Measurements from ENCODE around the gene CDC16.

CDC16 gene

GRCh38 chr13:114311387-114311786 lies 76.7 kb downstream of the CDC16 start:
- no peak overlapping the region for H3K4me3 ChIP-seq (ENCODE audit: low read depth, low read length)
- H3K36me3 ChIP-seq (ENCODE audit: control insufficient read depth in 2 of 2, insufficient read depth in 1 of 2, low read length in 2 of 2) = peaks cover 2 to 5% of the 10 kb centered on the region in 2 experiments; a peak in 2 of 3 replicates
- CTCF ChIA-PET = interaction anchor here (0.6 kb wide), 1 partner anchor 30 kb away, joined by 3 read pairs; the partner anchor contains the start of gene UPF3A
- no peaks in the 10 kb centered on the region for H3K9me3 ChIP-seq (ENCODE audit: control insufficient read depth, insufficient read depth, low read depth, low read length)
- no peaks in the 10 kb centered on the region for H3K4me1 ChIP-seq (ENCODE audit: control insufficient read depth, insufficient read depth, low read length)
- TF ChIP-seq ZNF664 (tag by site-specific recombination; IDR thresholded peaks at IDR 0.05) (peak; percentile 93), ZNF174 (tag by site-specific recombination; IDR thresholded peaks at IDR 0.05) (no peak), PRDM1 (tag by site-specific recombination; IDR thresholded peaks at IDR 0.05) (peak; percentile 16; the same call in 1 of the 2 replicates)
- POLR2A ChIA-PET = interaction anchor here (1.2 kb wide), 1 partner anchor 25 kb away, joined by 4 read pairs; no protein-coding TSS in a partner anchor
- H3K27ac ChIP-seq (ENCODE audit: extremely low read depth, low read depth, low read length) = no peak overlapping the region

- H3K4me1 ChIP-seq (ENCODE audit: control insufficient read depth, insufficient read depth, low read length) = no peaks in the 10 kb centered on the region
- ChIA-PET POLR2A (interaction anchor here (0.6 to 1.2 kb wide), 2 partner anchors 25 to 30 kb away, joined by 3 to 4 read pairs; no protein-coding TSS in a partner anchor), CTCF (no interaction called here)
- TF ChIP-seq MYNN (tag by site-specific recombination; IDR thresholded peaks at IDR 0.05; ENCODE audit: borderline replicate concordance) (peak; percentile 97), ZSCAN30 (tag by site-specific recombination; IDR thresholded peaks at IDR 0.05) (0 out of 2 replicates have a peak, but pooled peaks have one; percentile 26), PRDM6 (tag by site-specific recombination; IDR thresholded peaks at IDR 0.05) (peak; percentile 75), ZFP37 (tag by site-specific recombination; IDR thresholded peaks at IDR 0.05) (no peak)
- H3K27ac ChIP-seq (ENCODE audit: extremely low read depth, low read depth, low read length) = no peak overlapping the region
- no peak overlapping the region for H3K4me3 ChIP-seq (ENCODE audit: low read depth, low read length)
- no peaks in the 10 kb centered on the region; a peak in 1 of 3 replicates for H3K36me3 ChIP-seq (ENCODE audit: control insufficient read depth in 2 of 2, insufficient read depth in 1 of 2, low read length in 2 of 2)
- no peaks in the 10 kb centered on the region for H3K9me3 ChIP-seq (ENCODE audit: control insufficient read depth, insufficient read depth, low read depth, low read length)
These were observed 77.2 kb downstream of the CDC16 start for GRCh38 chr13:114311908-114312307.

GRCh38 chr13:114313061-114313860 lies 78.6 kb downstream of the CDC16 start:
- H3K4me1 ChIP-seq (ENCODE audit: control insufficient read depth, insufficient read depth, low read length) = no peaks in the 10 kb centered on the region
- ChIA-PET CTCF (no interaction called here), POLR2A (interaction anchor here (1.7 kb wide), 1 partner anchor 31 kb away, joined by 5 read pairs; the partner anchor contains the start of gene UPF3A)
- H3K36me3 ChIP-seq (ENCODE audit: control insufficient read depth in 2 of 2, insufficient read depth in 1 of 2, low read length in 2 of 2) = no peaks in the 10 kb centered on the region; a peak in 1 of 3 replicates
- H3K9me3 ChIP-seq (ENCODE audit: control insufficient read depth, insufficient read depth, low read depth, low read length) = no peaks in the 10 kb centered on the region
- peak overlapping the region; percentile 88 for H3K27ac ChIP-seq (ENCODE audit: extremely low read depth, low read depth, low read length)
- H3K4me3 ChIP-seq (ENCODE audit: low read depth, low read length) = no peak overlapping the region
- TF ChIP-seq ZBTB17 (tag by site-specific recombination; IDR thresholded peaks at IDR 0.05) = peak; percentile 66
- TF ChIP-seq ZNF133 (tag by site-specific recombination; IDR thresholded peaks at IDR 0.05) = no peak
- no peak for TF ChIP-seq ZNF677 (tag by site-specific recombination; IDR thresholded peaks at IDR 0.05)
- no peak for TF ChIP-seq ZNF223 (tag by site-specific recombination; IDR thresholded peaks at IDR 0.05)
- TF ChIP-seq SP2 (tag by site-specific recombination; IDR thresholded peaks at IDR 0.05) = peak; percentile 35
- no peak for TF ChIP-seq KLF9 (tag by site-specific recombination; IDR thresholded peaks at IDR 0.05; ENCODE audit: low read depth)
- no peak for TF ChIP-seq ZNF335 (tag by site-specific recombination; conservative IDR thresholded peaks at IDR 0.05)
- TF ChIP-seq ZBTB48 (tag by site-specific recombination; IDR thresholded peaks at IDR 0.05) = no peak
- peak; percentile 34; the same call in 1 of the 2 replicates for TF ChIP-seq SP7 (tag by site-specific recombination; IDR thresholded peaks at IDR 0.05)
- no peak for TF ChIP-seq IKZF3 (tag by site-specific recombination; IDR thresholded peaks at IDR 0.05)
- TF ChIP-seq ZNF266 (tag by site-specific recombination; IDR thresholded peaks at IDR 0.05; ENCODE audit: low read depth) = no peak
- TF ChIP-seq REST (tag by site-specific recombination; IDR thresholded peaks at IDR 0.05) = no peak
- no peak for TF ChIP-seq ZNF596 (tag by site-specific recombination; IDR thresholded peaks at IDR 0.05)
- no peak for TF ChIP-seq ZEB2 (tag by site-specific recombination; IDR thresholded peaks at IDR 0.05)
- 0 out of 2 replicates have a peak, but pooled peaks have one; percentile 23 for TF ChIP-seq ZNF501 (tag by site-specific recombination; IDR thresholded peaks at IDR 0.05)
- no peak for TF ChIP-seq ZNF10 (tag by site-specific recombination; IDR thresholded peaks at IDR 0.05)
